Measurements from ENCODE around the gene TAGLN2. TPM values are rescaled to one million over a fixed set of nuclear protein-coding genes. Genes with fewer than 3 reads are reported as not detected.

Gene TAGLN2
- total and polyA plus RNA-seq, 9 of the 15 experiments (the other 6 are each of a cell fraction or from before 2014, with no cell fraction given) = 192 to 683 (median 455) TPM

DNA sequence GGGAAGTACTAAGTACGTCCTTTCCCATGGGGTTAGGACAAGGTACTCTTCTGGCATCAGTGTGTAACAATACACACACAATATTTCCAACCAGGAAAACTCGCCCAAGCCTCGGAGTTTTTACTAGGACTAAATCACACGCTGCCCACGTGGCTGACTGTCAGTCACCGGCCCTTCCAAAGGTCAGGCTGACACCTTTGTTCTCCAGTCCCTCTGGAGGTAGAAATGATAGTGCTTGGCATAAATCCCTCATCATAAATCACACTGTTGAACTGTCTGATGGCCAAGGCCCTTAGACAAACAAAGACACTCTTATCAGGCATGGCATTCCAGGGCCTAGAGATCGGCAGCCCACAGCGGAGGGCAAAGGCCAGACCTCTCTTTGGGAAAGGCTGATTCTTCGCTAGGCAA, 45.6 kb upstream of the TAGLN2 start (continued):
- no peak for TF ChIP-seq ZEB2 (IDR thresholded peaks at IDR 0.05)
- TF ChIP-seq SOX6 (IDR thresholded peaks at IDR 0.05) = no peak
- no peak for TF ChIP-seq TCF7L2 (IDR thresholded peaks at IDR 0.05; ENCODE audit: low read depth, low read length)
- no peak for TF ChIP-seq HCFC1 (IDR thresholded peaks at IDR 0.05; ENCODE audit: low read depth, low read length)
- no peak for TF ChIP-seq HMBOX1 (IDR thresholded peaks at IDR 0.05)
- no peak for TF ChIP-seq KAT8 (IDR thresholded peaks at IDR 0.05; ENCODE audit: low read depth)
- no peak for TF ChIP-seq YY1 (IDR thresholded peaks at IDR 0.05; ENCODE audit: borderline replicate concordance in 1 of 3, control insufficient read depth in 1 of 3, extremely low read depth in 1 of 3, insufficient read depth in 3 of 3, insufficient read length in 1 of 3, insufficient replicate concordance in 2 of 3, low read depth in 1 of 3, low read length in 2 of 3)
- TF ChIP-seq FOXA3 (CRISPR knock-in tag; conservative IDR thresholded peaks at IDR 0.05 in 1 of 2, IDR thresholded peaks at IDR 0.05 in 1 of 2) = peak in 1 of 2 experiments; percentile 79; a peak in 2 of 4 replicates
- TF ChIP-seq NFRKB (IDR thresholded peaks at IDR 0.05; ENCODE audit: low read depth) = no peak
- no peak for TF ChIP-seq MXI1 (IDR thresholded peaks at IDR 0.05; ENCODE audit: low read depth, low read length)
- TF ChIP-seq SMARCB1 (IDR thresholded peaks at IDR 0.05; ENCODE audit: insufficient read length, low read depth) = no peak
- TF ChIP-seq POU5F1 (IDR thresholded peaks at IDR 0.05; ENCODE audit: borderline replicate concordance, low read depth, low read length, partially characterized antibody) = no peak
- TF ChIP-seq NCOR1 (IDR thresholded peaks at IDR 0.05) = 0 out of 2 replicates have a peak, but pooled peaks have one; percentile 8
- TF ChIP-seq ID3 (CRISPR knock-in tag; IDR thresholded peaks at IDR 0.05) = no peak
- TF ChIP-seq ID3 (tag; IDR thresholded peaks at IDR 0.05) = peak; percentile 88
- TF ChIP-seq TRIM25 (IDR thresholded peaks at IDR 0.05; ENCODE audit: borderline replicate concordance) = no peak
- peak in 1 of 2 experiments; percentile 47; a peak in 2 of 4 replicates for TF ChIP-seq KDM1A (IDR thresholded peaks at IDR 0.05)
- no peak for TF ChIP-seq NR0B1 (IDR thresholded peaks at IDR 0.05; ENCODE audit: partially characterized antibody)
- TF ChIP-seq RBM25 (IDR thresholded peaks at IDR 0.05; ENCODE audit: low read depth, low read length, severe bottlenecking) = no peak
- no peak for TF ChIP-seq SIN3A (IDR thresholded peaks at IDR 0.05; ENCODE audit: borderline replicate concordance in 2 of 2, control insufficient read depth in 1 of 2, low read depth in 2 of 2, low read length in 2 of 2)
- no peak for TF ChIP-seq ZNF124 (CRISPR knock-in tag; IDR thresholded peaks at IDR 0.05)
- TF ChIP-seq PKNOX1 (IDR thresholded peaks at IDR 0.05) = peak; percentile 74
- no peak for TF ChIP-seq RBBP5 (IDR thresholded peaks at IDR 0.05; ENCODE audit: borderline replicate concordance, insufficient read depth, low read length, poor library complexity, severe bottlenecking)
- TF ChIP-seq ZNF232 (CRISPR knock-in tag; IDR thresholded peaks at IDR 0.05) = no peak
